ENCODE data around the gene PAX6.

The PAX6 gene

DNA sequence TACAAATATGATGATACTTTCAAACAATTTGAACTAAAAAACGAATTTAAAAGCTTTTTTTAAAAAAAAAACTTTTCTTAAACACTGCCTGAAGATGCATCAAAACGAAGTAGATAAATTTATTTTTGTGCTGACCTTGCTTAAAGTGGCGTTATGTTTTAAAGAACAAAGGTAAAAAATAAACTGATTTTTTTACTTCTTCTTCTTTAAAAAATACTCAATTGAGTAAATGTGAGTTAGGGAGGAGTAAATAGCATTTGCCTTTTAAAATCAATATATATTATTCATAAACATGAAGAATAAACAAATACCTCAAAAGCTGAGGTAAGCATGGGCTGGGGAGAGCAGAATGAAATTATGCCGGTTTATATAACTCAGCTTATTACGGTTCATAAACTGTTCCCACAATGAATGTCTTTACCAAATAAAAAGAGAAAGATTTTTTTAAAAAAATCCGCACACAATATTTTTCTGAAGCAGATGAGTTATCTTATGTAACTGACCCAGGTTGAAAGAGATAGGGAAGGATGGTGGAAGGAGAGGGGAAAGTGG, 9.0 kb downstream of the PAX6 start:
- Histone ChIP-seq H3K9me3 (replicated peaks in 1 of 2; ENCODE audit: control insufficient read depth in 2 of 2, insufficient read depth in 1 of 2, low read depth in 1 of 2, low read length in 2 of 2) (peaks cover 0 to 21% of the 10 kb centered on the region in 2 donors), H2BK120ac (ENCODE audit: low read depth, low read length) (no peak overlapping the region), H2BK5ac (ENCODE audit: low read length) (no peak overlapping the region), H3K4me1 (ENCODE audit: control insufficient read depth in 2 of 2, insufficient read depth in 1 of 2, low read depth in 1 of 2, low read length in 2 of 2) (peaks cover 0 to 57% of the 10 kb centered on the region in 2 donors), H2AK5ac (ENCODE audit: low read depth, low read length) (no peak overlapping the region), H3K27me3 (ENCODE audit: control insufficient read depth in 3 of 3, insufficient read depth in 3 of 3, low read depth in 1 of 3, low read length in 3 of 3) (peaks cover 0 to 21% (median 0%) of the 10 kb centered on the region in 3 experiments), H3K4me2 (ENCODE audit: insufficient read depth, low read length, poor library complexity, severe bottlenecking) (no peak overlapping the region), H3K18ac (ENCODE audit: low read length) (no peak overlapping the region), H3K14ac (ENCODE audit: low read length) (no peak overlapping the region), H2AFZ (ENCODE audit: low read length) (no peak overlapping the region), H4K8ac (ENCODE audit: low read depth, low read length) (no peak overlapping the region), H3K36me3 (replicated peaks in 1 of 2; ENCODE audit: control insufficient read depth in 2 of 2, insufficient read depth in 2 of 2, low read length in 2 of 2) (peaks cover 22 to 96% of the 10 kb centered on the region in 2 donors), H3K23ac (ENCODE audit: low read depth, low read length, poor library complexity) (no peak overlapping the region), H2BK15ac (ENCODE audit: low read length) (no peak overlapping the region), H2BK12ac (ENCODE audit: low read length) (no peak overlapping the region), H4K91ac (ENCODE audit: low read depth, low read length, poor library complexity) (no peak overlapping the region), H3K79me1 (ENCODE audit: low read depth, low read length) (peaks cover 6% of the 10 kb centered on the region), H3K4me3 (ENCODE audit: low read length in 2 of 2) (no peak overlapping the region), H3K9ac (ENCODE audit: low read depth, low read length, poor library complexity) (no peak overlapping the region), H3K4ac (ENCODE audit: low read length) (no peak overlapping the region), H3K27ac (replicated peaks; ENCODE audit: low read length) (no peak overlapping the region)
- no CpG with 5 or more reads among the region's 6 CpGs for WGBS, 2 donors (ENCODE audit: extremely low coverage in 2 of 2, insufficient read length in 2 of 2, insufficient replicate concordance in 1 of 2)
- DNase-seq (ENCODE audit: low spot score) = no peak

DNA sequence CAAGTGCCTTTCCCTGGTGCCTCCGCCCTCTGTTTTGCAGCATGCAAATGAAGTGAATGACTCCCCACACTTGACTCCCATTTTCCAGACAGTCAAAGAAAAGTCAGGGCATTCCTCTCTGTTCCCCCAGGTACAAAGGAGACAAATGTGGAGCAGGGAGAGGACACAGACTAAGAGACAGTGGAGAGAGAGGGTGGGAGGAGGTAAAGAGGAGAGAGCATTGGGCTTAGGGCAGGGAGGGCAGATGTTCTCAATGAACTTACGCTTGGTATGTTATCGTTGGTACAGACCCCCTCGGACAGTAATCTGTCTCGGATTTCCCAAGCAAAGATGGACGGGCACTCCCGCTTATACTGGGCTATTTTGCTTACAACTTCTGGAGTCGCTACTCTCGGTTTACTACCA, 9.8 kb downstream of the PAX6 start:
- Histone ChIP-seq H2AK5ac (ENCODE audit: low read depth, low read length) (no peak overlapping the region), H2BK120ac (ENCODE audit: low read depth, low read length) (no peak overlapping the region), H3K79me1 (ENCODE audit: low read depth, low read length) (peaks cover 6% of the 10 kb centered on the region), H3K9ac (ENCODE audit: low read depth, low read length, poor library complexity) (no peak overlapping the region), H4K8ac (ENCODE audit: low read depth, low read length) (no peak overlapping the region), H2BK15ac (ENCODE audit: low read length) (no peak overlapping the region), H3K27ac (replicated peaks; ENCODE audit: low read length) (no peak overlapping the region), H3K23ac (ENCODE audit: low read depth, low read length, poor library complexity) (no peak overlapping the region), H2AFZ (ENCODE audit: low read length) (no peak overlapping the region), H3K14ac (ENCODE audit: low read length) (no peak overlapping the region), H3K18ac (ENCODE audit: low read length) (no peak overlapping the region), H3K4ac (ENCODE audit: low read length) (no peak overlapping the region), H3K9me3 (replicated peaks in 1 of 2; ENCODE audit: control insufficient read depth in 2 of 2, insufficient read depth in 1 of 2, low read depth in 1 of 2, low read length in 2 of 2) (peaks cover 0 to 14% of the 10 kb centered on the region in 2 donors), H3K4me1 (ENCODE audit: control insufficient read depth in 2 of 2, insufficient read depth in 1 of 2, low read depth in 1 of 2, low read length in 2 of 2) (peaks cover 0 to 58% of the 10 kb centered on the region in 2 donors), H3K4me3 (ENCODE audit: low read length in 2 of 2) (no peak overlapping the region), H2BK5ac (ENCODE audit: low read length) (no peak overlapping the region), H3K27me3 (ENCODE audit: control insufficient read depth in 3 of 3, insufficient read depth in 3 of 3, low read depth in 1 of 3, low read length in 3 of 3) (peaks cover 0 to 21% (median 0%) of the 10 kb centered on the region in 3 experiments), H3K36me3 (replicated peaks in 1 of 2; ENCODE audit: control insufficient read depth in 2 of 2, insufficient read depth in 2 of 2, low read length in 2 of 2) (peaks cover 22 to 95% of the 10 kb centered on the region in 2 donors), H4K91ac (ENCODE audit: low read depth, low read length, poor library complexity) (no peak overlapping the region), H2BK12ac (ENCODE audit: low read length) (no peak overlapping the region), H3K4me2 (ENCODE audit: insufficient read depth, low read length, poor library complexity, severe bottlenecking) (no peak overlapping the region)
- DNase-seq (ENCODE audit: low spot score) = no peak
- WGBS, 2 donors (ENCODE audit: extremely low coverage in 2 of 2, insufficient read length in 2 of 2, insufficient replicate concordance in 1 of 2) = no CpG with 5 or more reads among the region's 9 CpGs

- peaks cover 0 to 61% of the 10 kb centered on the region in 2 donors for H3K4me1 ChIP-seq (ENCODE audit: control insufficient read depth in 2 of 2, insufficient read depth in 1 of 2, low read depth in 1 of 2, low read length in 2 of 2)
These were observed 10.5 kb downstream of the PAX6 start for GRCh38 chr11:31800398-31801265.

More at GRCh38 chr11:31800398-31801265, 10.5 kb downstream of the PAX6 start:
- H3K18ac ChIP-seq (ENCODE audit: low read length) = no peak overlapping the region
- no peak overlapping the region for H2AFZ ChIP-seq (ENCODE audit: low read length)
- H3K23ac ChIP-seq (ENCODE audit: low read depth, low read length, poor library complexity) = peak overlapping the region; percentile 16
- WGBS, 2 donors (ENCODE audit: extremely low coverage in 2 of 2, insufficient read length in 2 of 2, insufficient replicate concordance in 1 of 2) = no CpG with 5 or more reads among the region's 23 CpGs
- peaks cover 6% of the 10 kb centered on the region for H3K79me1 ChIP-seq (ENCODE audit: low read depth, low read length)
- no peak overlapping the region for H3K4me2 ChIP-seq (ENCODE audit: insufficient read depth, low read length, poor library complexity, severe bottlenecking)
- H3K14ac ChIP-seq (ENCODE audit: low read length) = no peak overlapping the region
- no peak overlapping the region for H2BK5ac ChIP-seq (ENCODE audit: low read length)
- peaks cover 23 to 96% of the 10 kb centered on the region in 2 donors for H3K36me3 ChIP-seq (replicated peaks in 1 of 2; ENCODE audit: control insufficient read depth in 2 of 2, insufficient read depth in 2 of 2, low read length in 2 of 2)
- no peak overlapping the region for H3K27ac ChIP-seq (replicated peaks; ENCODE audit: low read length)
- no peak for DNase-seq (ENCODE audit: low spot score)
- H4K8ac ChIP-seq (ENCODE audit: low read depth, low read length) = no peak overlapping the region
- H3K4ac ChIP-seq (ENCODE audit: low read length) = no peak overlapping the region
- H2BK120ac ChIP-seq (ENCODE audit: low read depth, low read length) = no peak overlapping the region
- H2BK12ac ChIP-seq (ENCODE audit: low read length) = no peak overlapping the region
- H2AK5ac ChIP-seq (ENCODE audit: low read depth, low read length) = no peak overlapping the region
- H3K27me3 ChIP-seq (ENCODE audit: control insufficient read depth in 3 of 3, insufficient read depth in 3 of 3, low read depth in 1 of 3, low read length in 3 of 3) = peaks cover 0 to 21% (median 0%) of the 10 kb centered on the region in 3 experiments
- H3K4me3 ChIP-seq (ENCODE audit: low read length in 2 of 2) = peak overlapping the region in 1 of 2 donors; percentile 29
- no peak overlapping the region for H4K91ac ChIP-seq (ENCODE audit: low read depth, low read length, poor library complexity)
- H3K9ac ChIP-seq (ENCODE audit: low read depth, low read length, poor library complexity) = peak overlapping the region; percentile 53
- no peak overlapping the region for H2BK15ac ChIP-seq (ENCODE audit: low read length)
- peaks cover 0 to 12% of the 10 kb centered on the region in 2 donors for H3K9me3 ChIP-seq (replicated peaks in 1 of 2; ENCODE audit: control insufficient read depth in 2 of 2, insufficient read depth in 1 of 2, low read depth in 1 of 2, low read length in 2 of 2)
